ENCODE data around the gene BHLHA15.
A peak's percentile ranks its signal among the peaks of the same experiment; 100 is the strongest.

BHLHA15 gene

GRCh38 chr7:98196706-98197605 lies 14.3 kb upstream of the BHLHA15 start:
- DNase-seq, result no peak
- H3K36me3 Mint-ChIP-seq (ENCODE audit: low read depth), result peaks cover 19% of the 10 kb centered on the region
- H3K9me3 Mint-ChIP-seq, result no peaks in the 10 kb centered on the region
- no peak overlapping the region for H3K4me3 Mint-ChIP-seq
- no peak for ATAC-seq
- no peak overlapping the region for H3K27ac Mint-ChIP-seq
- H3K4me1 Mint-ChIP-seq, result peaks cover 24% of the 10 kb centered on the region
- no peaks in the 10 kb centered on the region for H3K27me3 Mint-ChIP-seq

- Mint-ChIP-seq H3K27ac (no peak overlapping the region), H3K27me3 (no peaks in the 10 kb centered on the region), H3K4me3 (no peak overlapping the region), H3K4me1 (peaks cover 44% of the 10 kb centered on the region), H3K36me3 (ENCODE audit: low read depth) (peaks cover 16% of the 10 kb centered on the region), H3K9me3 (no peaks in the 10 kb centered on the region)
- no peak for DNase-seq
- no peak for ATAC-seq
These were observed 12.1 kb upstream of the BHLHA15 start for GRCh38 chr7:98199131-98199530.

DNA sequence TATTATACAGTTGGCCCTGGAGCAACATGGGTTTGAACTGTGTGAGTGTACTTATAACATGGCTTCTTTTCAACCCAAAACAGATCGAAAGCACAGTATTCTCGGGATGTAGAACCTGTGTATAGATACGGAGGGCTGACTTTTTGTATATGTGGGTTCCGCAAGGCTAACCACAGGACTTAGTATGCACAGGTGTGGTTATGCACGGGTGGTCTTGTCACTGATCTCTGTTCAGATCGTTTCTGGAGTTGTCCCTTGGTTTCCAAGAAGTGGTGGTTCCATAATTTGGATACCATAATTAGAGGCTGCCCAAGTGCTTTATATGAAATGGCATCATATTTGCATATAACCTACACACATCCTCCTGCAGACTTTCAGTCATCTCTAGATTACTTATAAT lies 10.9 kb upstream of the BHLHA15 start:
- Mint-ChIP-seq H3K4me1 (peaks cover 50% of the 10 kb centered on the region), H3K4me3 (peak overlapping the region; percentile 0), H3K27ac (no peak overlapping the region)

GRCh38 chr7:98202367-98203195 lies 8.7 kb upstream of the BHLHA15 start:
- H3K4me1 Mint-ChIP-seq, result peaks cover 52% of the 10 kb centered on the region
- no peaks in the 10 kb centered on the region for H3K9me3 Mint-ChIP-seq
- ATAC-seq (peak; percentile 85), DNase-seq (peak; percentile 79)
- H3K27ac Mint-ChIP-seq, result peak overlapping the region; percentile 94
- H3K4me3 Mint-ChIP-seq, result peak overlapping the region; percentile 76
- H3K36me3 Mint-ChIP-seq (ENCODE audit: low read depth), result peaks cover 22% of the 10 kb centered on the region
- no peaks in the 10 kb centered on the region for H3K27me3 Mint-ChIP-seq

More for the DNA sequence above, 10.9 kb upstream of the BHLHA15 start:
- DNase-seq (peak; percentile 22), ATAC-seq (peak; percentile 53)
- Mint-ChIP-seq H3K36me3 (ENCODE audit: low read depth) (peaks cover 13% of the 10 kb centered on the region), H3K27me3 (no peaks in the 10 kb centered on the region), H3K9me3 (no peaks in the 10 kb centered on the region)

- Mint-ChIP-seq H3K36me3 (ENCODE audit: low read depth) (peaks cover 22% of the 10 kb centered on the region), H3K4me1 (peaks cover 52% of the 10 kb centered on the region), H3K27ac (peak overlapping the region; percentile 94), H3K27me3 (no peaks in the 10 kb centered on the region), H3K9me3 (no peaks in the 10 kb centered on the region), H3K4me3 (peak overlapping the region; percentile 76)
- ATAC-seq (peak; percentile 18), DNase-seq (peak; percentile 34)
These were observed 7.8 kb upstream of the BHLHA15 start for GRCh38 chr7:98203261-98203963.

GRCh38 chr7:98203964-98204605 lies 7.2 kb upstream of the BHLHA15 start:
- Mint-ChIP-seq H3K27me3 (no peaks in the 10 kb centered on the region), H3K27ac (peak overlapping the region; percentile 64), H3K9me3 (no peaks in the 10 kb centered on the region), H3K4me1 (peaks cover 50% of the 10 kb centered on the region), H3K36me3 (ENCODE audit: low read depth) (peaks cover 20% of the 10 kb centered on the region), H3K4me3 (peak overlapping the region; percentile 76)
- ATAC-seq (no peak), DNase-seq (no peak)

GRCh38 chr7:98204670-98205069 lies 6.6 kb upstream of the BHLHA15 start:
- peaks cover 17% of the 10 kb centered on the region for H3K36me3 Mint-ChIP-seq (ENCODE audit: low read depth)
- peaks cover 50% of the 10 kb centered on the region for H3K4me1 Mint-ChIP-seq
- H3K9me3 Mint-ChIP-seq, result no peaks in the 10 kb centered on the region
- H3K4me3 Mint-ChIP-seq, result no peak overlapping the region
- DNase-seq (no peak), ATAC-seq (no peak)
- H3K27me3 Mint-ChIP-seq, result no peaks in the 10 kb centered on the region
- no peak overlapping the region for H3K27ac Mint-ChIP-seq

GRCh38 chr7:98205162-98205845 lies 5.9 kb upstream of the BHLHA15 start:
- Mint-ChIP-seq H3K36me3 (ENCODE audit: low read depth) (peaks cover 13% of the 10 kb centered on the region), H3K27ac (no peak overlapping the region), H3K4me1 (peaks cover 48% of the 10 kb centered on the region), H3K4me3 (no peak overlapping the region), H3K27me3 (no peaks in the 10 kb centered on the region), H3K9me3 (no peaks in the 10 kb centered on the region)
- no peak for DNase-seq
- no peak for ATAC-seq

- Mint-ChIP-seq H3K4me1 (peaks cover 36% of the 10 kb centered on the region), H3K27me3 (no peaks in the 10 kb centered on the region), H3K9me3 (no peaks in the 10 kb centered on the region), H3K4me3 (no peak overlapping the region), H3K36me3 (ENCODE audit: low read depth) (peaks cover 13% of the 10 kb centered on the region), H3K27ac (no peak overlapping the region)
- ATAC-seq (no peak), DNase-seq (no peak)
These were observed 4.5 kb upstream of the BHLHA15 start for GRCh38 chr7:98206451-98207330.

GRCh38 chr7:98209166-98209920 lies 1.9 kb upstream of the BHLHA15 start:
- Mint-ChIP-seq H3K9me3 (no peaks in the 10 kb centered on the region), H3K36me3 (ENCODE audit: low read depth) (peaks cover 10% of the 10 kb centered on the region), H3K27ac (no peak overlapping the region), H3K4me3 (no peak overlapping the region), H3K27me3 (no peaks in the 10 kb centered on the region), H3K4me1 (peaks cover 13% of the 10 kb centered on the region)
- ATAC-seq (no peak), DNase-seq (no peak)

- H3K4me3 Mint-ChIP-seq, result no peak overlapping the region
- no peaks in the 10 kb centered on the region for H3K27me3 Mint-ChIP-seq
- no peak for ATAC-seq
- no peak for DNase-seq
- H3K9me3 Mint-ChIP-seq, result no peaks in the 10 kb centered on the region
- H3K36me3 Mint-ChIP-seq (ENCODE audit: low read depth), result peaks cover 9% of the 10 kb centered on the region
- H3K4me1 Mint-ChIP-seq, result peaks cover 9% of the 10 kb centered on the region
- H3K27ac Mint-ChIP-seq, result no peak overlapping the region
These were observed 572 bp upstream of the BHLHA15 start for GRCh38 chr7:98210513-98211220.

Data from activated naive CD8-positive, alpha-beta T cell treated with anti-CD3 and anti-CD28 coated beads, Interleukin-2, amount 50 U/mL, for 24 hours (primary cell).